Karpas-422 (cell line): ENCODE results near the gene TBKBP1. TPM values are rescaled to one million over a fixed set of nuclear protein-coding genes. Genes with fewer than 3 reads are reported as not detected.

Source experiments
- DNase-seq: peaks from one replicate; pipeline ENCODE4 v3.0.0-alpha.2; 2015
- H2AFZ ChIP-seq: fragments of 200-600 bp; sonication (generic); 2 replicates; pipeline ENCODE4 v1.6.1; 2014; ENCODE audit warnings: antibody characterized with exemption, low read length, mixed read lengths
- H3K27ac ChIP-seq: fragments of 200-600 bp; sonication (generic); 2 replicates; pipeline ENCODE4 v1.5.1; 2014; ENCODE audit warnings: mild to moderate bottlenecking, low read length, moderate library complexity
- H3K27me3 ChIP-seq: fragments of 200-600 bp; sonication (generic); 2 replicates; pipeline ENCODE4 v1.6.1; 2014; ENCODE audit warnings: low read length, mixed read lengths
- H3K36me3 ChIP-seq: fragments of 200-600 bp; sonication (generic); 2 replicates; pipeline ENCODE4 v1.6.1; 2014; ENCODE audit warnings: low read length, mixed read lengths; ENCODE audit not compliant: insufficient read depth
- H3K4me1 ChIP-seq: fragments of 200-600 bp; sonication (generic); 2 replicates; pipeline ENCODE4 v1.6.1; 2014; ENCODE audit warnings: mild to moderate bottlenecking, low read length, mixed read lengths
- H3K4me2 ChIP-seq: fragments of 200-600 bp; sonication (generic); 2 replicates; pipeline ENCODE4 v1.6.1; 2014; ENCODE audit warnings: low read length, low read depth, mild to moderate bottlenecking; ENCODE audit not compliant: poor library complexity, severe bottlenecking
- H3K4me3 ChIP-seq: fragments of 200-600 bp; sonication (generic); 2 replicates; pipeline ENCODE4 v1.5.1; 2014; ENCODE audit warnings: mild to moderate bottlenecking, antibody characterized with exemption, low read length, mixed read lengths
- H3K79me2 ChIP-seq: fragments of 200-600 bp; sonication (generic); 2 replicates; pipeline ENCODE4 v1.6.1; 2014; ENCODE audit warnings: mild to moderate bottlenecking, low read length, mixed read lengths
- H3K9ac ChIP-seq: fragments of 200-600 bp; sonication (generic); 2 replicates; pipeline ENCODE4 v1.6.0; 2014; ENCODE audit warnings: low read length
- H3K9me2 ChIP-seq: fragments of 200-600 bp; sonication (generic), shearing (Covaris generic); replicated peaks from 2 replicates; pipeline ENCODE4 v1.6.0; 2014; ENCODE audit warnings: mild to moderate bottlenecking, low read length, moderate library complexity; ENCODE audit not compliant: insufficient read depth
- H3K9me3 ChIP-seq: fragments of 300-700, 200-600 bp; sonication (generic); 2 replicates; pipeline ENCODE4 v1.6.1; 2014; ENCODE audit warnings: low read length, mixed read lengths
- H4K20me1 ChIP-seq: fragments of 200-600 bp; sonication (generic); 2 replicates; pipeline ENCODE4 v1.6.1; 2014; ENCODE audit warnings: mild to moderate bottlenecking, antibody characterized with exemption, low read length, low read depth; ENCODE audit not compliant: insufficient read depth
- total RNA-seq: library from RNA; depleted of rRNA; stranded (reverse); fragments of >200 nt; shearing (Covaris generic); gene quantifications from 2 replicates; pipeline ENCODE4 v1.2.3, GENCODE V29; 2014; ENCODE audit warnings: low replicate concordance

Gene TBKBP1
- total RNA-seq, 1 experiment from 2014 or later, result 0.56 TPM

DNA sequence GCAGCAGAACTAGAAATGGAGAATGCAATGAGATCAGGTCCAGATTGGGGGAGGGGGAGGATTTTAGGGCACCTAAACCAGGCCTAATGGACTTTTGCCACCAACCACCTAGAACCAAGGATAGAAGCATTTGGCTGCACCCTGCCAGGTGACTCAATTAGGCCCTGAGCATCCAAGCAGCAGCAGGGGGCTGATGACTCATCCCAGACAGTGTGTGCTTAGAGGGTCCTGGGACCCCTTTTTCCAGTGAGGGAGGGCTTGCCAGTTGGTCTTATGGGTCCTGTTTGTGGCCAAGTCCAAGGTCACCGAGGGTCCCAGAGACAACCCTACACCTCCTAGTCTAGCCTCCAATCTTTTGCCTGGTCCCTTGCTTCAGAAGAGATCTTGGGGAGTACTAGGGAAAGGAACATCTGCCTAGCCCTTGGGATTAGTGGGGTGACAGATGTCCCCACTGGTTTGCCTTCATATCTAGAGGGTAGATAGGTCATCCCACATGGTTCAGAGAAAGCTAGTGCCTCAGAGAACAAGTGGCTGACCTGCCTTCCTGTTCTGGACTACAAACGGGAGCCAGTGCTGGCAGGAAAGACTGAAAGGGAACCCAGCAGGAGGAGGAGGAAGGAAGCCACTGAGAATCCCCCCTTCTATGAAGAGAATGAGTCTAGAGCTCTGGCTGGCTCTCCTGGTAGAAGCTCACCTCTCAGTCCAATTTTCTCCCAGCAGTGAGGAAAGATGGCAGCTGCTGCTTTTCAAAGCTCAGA, 1.6 kb upstream of the TBKBP1 start:
- no peaks in the 10 kb centered on the region for H3K79me2 ChIP-seq
- H3K4me1 ChIP-seq, result peaks cover 16% of the 10 kb centered on the region
- H3K4me3 ChIP-seq, result no peak overlapping the region
- no peak overlapping the region for H2AFZ ChIP-seq
- H4K20me1 ChIP-seq, result 0 out of 2 replicates have a peak, but pooled peaks cover 4% of the 10 kb centered on the region
- no peaks in the 10 kb centered on the region for H3K9me2 ChIP-seq
- no peak overlapping the region for H3K27ac ChIP-seq
- no peak overlapping the region for H3K9ac ChIP-seq
- no peak overlapping the region for H3K4me2 ChIP-seq
- H3K27me3 ChIP-seq, result no peaks in the 10 kb centered on the region
- H3K36me3 ChIP-seq, result no peaks in the 10 kb centered on the region
- DNase-seq, result no peak
- H3K9me3 ChIP-seq, result no peaks in the 10 kb centered on the region

DNA sequence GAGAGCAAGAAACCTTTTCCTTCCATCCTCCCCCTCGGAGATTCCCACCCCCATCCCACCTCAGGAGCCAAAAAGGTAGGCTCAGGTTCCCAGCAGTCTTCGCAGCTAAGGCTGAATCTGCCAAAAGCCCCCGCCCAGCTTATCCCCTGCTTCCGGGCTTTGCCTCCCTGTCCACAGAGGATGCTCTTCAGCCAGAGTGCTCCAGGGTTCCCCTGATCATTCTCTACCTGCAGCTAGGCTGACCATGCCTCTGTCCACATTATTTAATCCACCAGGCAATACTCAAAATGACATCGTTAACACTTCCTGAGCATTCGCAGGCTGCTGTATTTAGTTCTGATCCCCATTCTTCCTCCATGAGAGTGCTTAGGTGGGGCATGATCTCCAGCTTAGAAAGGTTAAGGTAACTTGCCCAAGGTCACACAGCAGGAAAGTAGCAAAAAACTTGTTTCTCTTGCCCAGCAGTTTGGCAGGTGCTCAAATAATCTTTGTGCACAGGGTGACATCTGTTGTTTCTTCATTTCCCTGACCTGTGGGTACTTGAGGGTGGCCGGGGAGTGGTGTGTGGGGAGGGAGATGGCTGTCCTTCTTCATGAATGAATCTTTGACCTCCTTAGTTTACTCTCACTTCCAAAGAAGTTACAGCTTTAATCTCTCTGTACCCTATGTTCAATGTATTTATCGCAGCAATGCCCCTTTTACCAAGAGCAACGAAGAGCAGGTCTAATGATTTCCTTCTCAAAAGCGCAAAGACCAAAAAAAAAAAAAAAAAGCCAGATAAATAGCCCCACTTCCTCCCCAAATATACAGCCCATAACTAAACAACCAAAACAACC, 848 bp upstream of the TBKBP1 start:
- Histone ChIP-seq H3K9me2 (no peaks in the 10 kb centered on the region), H2AFZ (0 out of 2 replicates have a peak overlapping the region, but pooled peaks have one; percentile 51), H3K4me1 (peaks cover 16% of the 10 kb centered on the region), H3K27ac (no peak overlapping the region), H3K4me2 (peak overlapping the region; percentile 78), H3K79me2 (no peaks in the 10 kb centered on the region), H3K9ac (peak overlapping the region; percentile 58), H3K36me3 (no peaks in the 10 kb centered on the region), H3K9me3 (no peaks in the 10 kb centered on the region), H3K27me3 (no peaks in the 10 kb centered on the region), H3K4me3 (peak overlapping the region; percentile 62), H4K20me1 (0 out of 2 replicates have a peak, but pooled peaks cover under 1% of the 10 kb centered on the region)
- DNase-seq, result no peak

DNA sequence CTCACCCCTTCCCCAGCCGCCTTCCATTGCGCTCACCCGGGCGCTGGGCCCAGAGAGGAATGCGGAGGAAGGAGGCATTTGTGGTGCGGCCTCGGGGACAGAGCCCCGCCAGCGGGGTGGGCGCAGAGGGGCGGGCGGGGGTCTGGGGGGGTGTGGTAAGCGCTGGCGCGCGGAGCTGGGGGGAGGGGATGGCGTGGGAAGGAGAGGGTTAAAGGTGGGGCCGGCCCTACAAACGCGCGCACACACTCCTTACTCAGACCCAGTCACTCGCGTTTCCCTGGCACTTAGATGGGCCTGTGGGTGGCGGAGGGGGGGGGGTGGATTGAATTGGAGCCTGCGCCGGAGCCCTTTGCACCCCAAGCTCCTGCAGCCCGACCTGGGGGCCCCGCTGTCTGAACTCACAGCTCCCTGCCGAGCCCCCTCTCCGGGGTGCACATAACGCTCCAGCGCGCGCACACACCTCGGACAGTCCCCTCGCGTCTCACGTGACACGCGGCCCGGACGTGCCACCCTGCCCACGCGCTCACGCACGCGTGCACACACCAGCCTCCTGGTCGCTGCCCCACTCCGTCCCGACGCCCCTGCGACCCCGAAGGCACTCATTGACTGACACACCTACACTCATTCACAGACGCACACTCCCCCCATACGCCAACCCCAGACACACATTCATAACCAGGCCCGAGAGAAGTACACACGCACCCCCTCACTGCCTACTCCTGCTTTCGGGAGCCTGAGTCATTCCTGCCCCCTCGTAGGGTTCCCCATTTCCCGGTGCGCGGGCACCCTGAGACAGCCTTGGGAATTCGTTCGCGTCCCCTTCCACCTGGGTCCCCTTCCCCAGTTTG, 844 bp downstream of the TBKBP1 start:
- Histone ChIP-seq H3K9me3 (no peaks in the 10 kb centered on the region), H2AFZ (no peak overlapping the region), H3K79me2 (no peaks in the 10 kb centered on the region), H4K20me1 (0 out of 2 replicates have a peak, but pooled peaks cover 3% of the 10 kb centered on the region), H3K4me2 (peak overlapping the region; percentile 53), H3K9ac (no peak overlapping the region), H3K36me3 (no peaks in the 10 kb centered on the region), H3K27me3 (no peaks in the 10 kb centered on the region), H3K9me2 (no peaks in the 10 kb centered on the region), H3K27ac (no peak overlapping the region), H3K4me3 (peak overlapping the region; percentile 60; the same call in 1 of the 2 replicates), H3K4me1 (peaks cover 16% of the 10 kb centered on the region)
- DNase-seq, result no peak

- 0 out of 2 replicates have a peak, but pooled peaks cover 3% of the 10 kb centered on the region for H4K20me1 ChIP-seq
- no peak overlapping the region for H3K9ac ChIP-seq
- H3K79me2 ChIP-seq, result no peaks in the 10 kb centered on the region
- no peak overlapping the region for H3K27ac ChIP-seq
- no peak overlapping the region for H2AFZ ChIP-seq
- no peaks in the 10 kb centered on the region for H3K9me2 ChIP-seq
- H3K4me1 ChIP-seq, result peaks cover 16% of the 10 kb centered on the region
- DNase-seq, result no peak
- no peak overlapping the region for H3K4me2 ChIP-seq
- H3K9me3 ChIP-seq, result no peaks in the 10 kb centered on the region
- H3K27me3 ChIP-seq, result no peaks in the 10 kb centered on the region
- no peaks in the 10 kb centered on the region for H3K36me3 ChIP-seq
- H3K4me3 ChIP-seq, result no peak overlapping the region
Measured at GRCh38 chr17:47695429-47696376, 1.7 kb downstream of the TBKBP1 start.

DNA sequence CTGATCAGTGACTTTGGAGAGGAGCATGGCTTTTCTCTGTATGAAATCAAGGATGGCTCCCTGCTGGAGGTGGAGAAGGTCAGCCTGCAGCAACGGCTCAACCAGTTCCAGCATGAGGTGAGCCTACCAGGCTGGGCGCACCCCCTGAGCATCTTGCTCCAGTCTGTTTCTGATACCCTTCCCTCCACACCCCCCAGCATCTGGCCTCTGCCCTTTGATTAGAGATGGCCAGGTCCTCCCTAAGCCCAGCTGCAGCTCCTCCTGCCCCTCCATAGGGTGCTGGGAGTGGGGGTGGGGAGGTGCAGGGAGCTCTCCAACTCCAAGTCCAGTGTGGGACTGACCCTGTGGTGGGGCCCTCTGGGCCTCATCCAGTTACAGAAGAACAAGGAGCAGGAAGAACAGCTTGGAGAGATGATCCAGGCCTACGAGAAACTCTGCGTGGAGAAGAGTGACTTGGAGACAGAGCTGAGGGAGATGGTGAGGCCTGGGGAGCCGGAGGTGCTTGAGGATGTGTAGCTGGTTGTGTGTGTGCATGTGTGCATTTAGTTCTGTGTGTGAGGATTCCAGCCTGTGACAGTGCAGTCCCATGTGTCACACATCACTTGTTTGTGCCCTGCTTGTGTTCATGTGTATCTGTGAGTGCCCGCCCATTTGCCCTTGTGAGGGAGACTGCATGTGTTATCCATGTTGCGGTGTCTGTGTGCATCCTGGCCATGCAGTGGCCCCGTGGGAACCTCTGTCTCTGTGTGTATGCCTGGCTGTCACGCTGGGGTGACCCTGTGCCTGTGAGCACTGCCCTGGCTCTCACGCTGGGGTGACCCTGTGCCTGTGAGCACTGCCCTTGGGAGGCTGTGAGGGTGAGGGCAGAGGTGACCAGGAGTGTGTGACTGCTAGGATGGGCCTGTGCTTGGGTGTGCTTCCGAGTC, 3.0 kb downstream of the TBKBP1 start:
- no peaks in the 10 kb centered on the region for H3K27me3 ChIP-seq
- H3K9me3 ChIP-seq, result no peaks in the 10 kb centered on the region
- DNase-seq, result no peak
- H3K4me3 ChIP-seq, result no peak overlapping the region
- no peaks in the 10 kb centered on the region for H3K79me2 ChIP-seq
- H3K4me2 ChIP-seq, result no peak overlapping the region
- H3K27ac ChIP-seq, result no peak overlapping the region
- H3K9me2 ChIP-seq, result no peaks in the 10 kb centered on the region
- no peak overlapping the region for H3K9ac ChIP-seq
- 0 out of 2 replicates have a peak, but pooled peaks cover 3% of the 10 kb centered on the region for H4K20me1 ChIP-seq
- H3K4me1 ChIP-seq, result peaks cover 16% of the 10 kb centered on the region
- H3K36me3 ChIP-seq, result no peaks in the 10 kb centered on the region
- H2AFZ ChIP-seq, result no peak overlapping the region

DNA sequence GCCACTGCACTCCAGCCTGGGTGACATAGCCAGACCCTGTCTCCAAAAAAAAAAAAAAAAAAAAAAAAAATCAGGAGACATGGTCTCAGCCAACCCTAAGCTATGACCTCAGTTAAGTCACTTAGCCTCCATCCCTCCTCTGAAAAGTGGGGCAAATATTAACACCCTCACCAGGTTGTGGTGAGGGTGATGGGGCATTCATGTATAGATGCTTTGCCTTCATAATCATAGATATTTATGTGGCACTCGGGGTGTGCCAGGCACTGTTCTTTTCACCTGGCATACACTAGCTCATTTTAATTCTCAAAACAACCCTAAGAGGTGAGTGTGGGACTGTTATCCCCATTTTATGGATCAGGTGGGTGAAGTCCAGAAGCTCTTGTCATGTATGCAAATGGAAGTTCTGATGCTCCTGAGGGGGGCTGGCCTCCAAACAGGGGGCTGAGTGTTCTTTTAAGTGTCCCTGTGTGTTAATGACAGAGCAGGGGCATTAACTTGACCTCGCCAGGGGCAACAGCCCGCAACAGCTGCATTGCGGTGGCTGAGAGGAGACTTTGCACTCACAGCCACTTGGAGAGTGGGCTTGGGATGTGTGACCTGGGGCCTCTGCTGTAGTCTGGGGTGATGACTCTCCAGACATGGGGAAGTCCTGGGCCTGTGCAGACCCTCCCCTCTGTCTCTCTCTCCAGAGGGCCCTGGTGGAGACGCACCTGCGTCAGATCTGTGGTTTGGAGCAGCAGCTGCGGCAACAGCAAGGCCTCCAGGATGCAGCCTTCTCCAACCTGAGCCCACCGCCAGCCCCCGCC, 4.1 kb downstream of the TBKBP1 start:
- H3K4me2 ChIP-seq, result no peak overlapping the region
- no peak for DNase-seq
- no peaks in the 10 kb centered on the region for H3K36me3 ChIP-seq
- H3K27me3 ChIP-seq, result no peaks in the 10 kb centered on the region
- H3K9me3 ChIP-seq, result no peaks in the 10 kb centered on the region
- no peak overlapping the region for H3K9ac ChIP-seq
- H3K79me2 ChIP-seq, result no peaks in the 10 kb centered on the region
- no peak overlapping the region for H3K27ac ChIP-seq
- H3K4me1 ChIP-seq, result peaks cover 14% of the 10 kb centered on the region
- H4K20me1 ChIP-seq, result 0 out of 2 replicates have a peak, but pooled peaks cover 3% of the 10 kb centered on the region
- no peak overlapping the region for H2AFZ ChIP-seq
- no peaks in the 10 kb centered on the region for H3K9me2 ChIP-seq
- H3K4me3 ChIP-seq, result no peak overlapping the region
